BLaER1 (cell line): Measurements from ENCODE around the gene GPN1.
"Not testable (repeated sequence)": the region's sequence is repeated elsewhere in the genome, so short reads cannot be mapped to it uniquely, and the experiment has no call there.

Experiments used
- H3K27ac ChIP-seq: shearing (Covaris generic); formaldehyde crosslinking; 2 replicates; pipeline ENCODE4 v1.8.1; 2022
- H3K27me3 ChIP-seq: shearing (Covaris generic); formaldehyde crosslinking; 2 replicates; pipeline ENCODE4 v1.8.1; 2022
- H3K36me3 ChIP-seq: shearing (Covaris generic); formaldehyde crosslinking; 2 replicates; pipeline ENCODE4 v1.8.1; 2022
- H3K4me1 ChIP-seq: shearing (Covaris generic); formaldehyde crosslinking; 2 replicates; pipeline ENCODE4 v1.8.1; 2022
- H3K4me2 ChIP-seq: shearing (Covaris generic); formaldehyde crosslinking; 2 replicates; pipeline ENCODE4 v1.8.1; 2022
- H3K4me3 ChIP-seq: shearing (Covaris generic); formaldehyde crosslinking; 2 replicates; pipeline ENCODE4 v1.8.1; 2022
- H3K9ac ChIP-seq: shearing (Covaris generic); formaldehyde crosslinking; 2 replicates; pipeline ENCODE4 v1.8.1; 2022
- H3K9me3 ChIP-seq: shearing (Covaris generic); formaldehyde crosslinking; 2 replicates; pipeline ENCODE4 v1.8.1; 2022
- H4K20me1 ChIP-seq: shearing (Covaris generic); formaldehyde crosslinking; 2 replicates; pipeline ENCODE4 v1.8.1; 2022
- Cebpa-rat ChIP-seq: shearing (Covaris generic); IDR thresholded peaks from 2 replicates; pipeline ENCODE4 v1.8.1; 2022

Gene GPN1

GRCh38 chr2:27626921-27627320 lies 1.9 kb upstream of the GPN1 start:
- Histone ChIP-seq H3K27ac (peak overlapping the region; percentile 91), H3K4me1 (peaks cover 40% of the 10 kb centered on the region), H3K36me3 (peaks cover 48% of the 10 kb centered on the region), H3K9ac (peak overlapping the region; percentile 94), H3K4me2 (peak overlapping the region; percentile 99)
- not testable (repeated sequence) for H3K27me3 ChIP-seq, H3K4me3 ChIP-seq, H3K9me3 ChIP-seq, H4K20me1 ChIP-seq
- TF ChIP-seq Cebpa-rat, result peak; percentile 49; the same call in 1 of the 2 replicates

GRCh38 chr2:27627963-27628766 lies 685 bp upstream of the GPN1 start:
- Histone ChIP-seq H3K9me3 (no peaks in the 10 kb centered on the region), H3K4me2 (peak overlapping the region; percentile 99), H3K27ac (peak overlapping the region; percentile 91), H4K20me1 (no peaks in the 10 kb centered on the region), H3K27me3 (no peaks in the 10 kb centered on the region), H3K36me3 (peaks cover 48% of the 10 kb centered on the region), H3K4me3 (peak overlapping the region; percentile 89), H3K9ac (peak overlapping the region; percentile 94), H3K4me1 (peaks cover 40% of the 10 kb centered on the region)
- TF ChIP-seq Cebpa-rat, result no peak

- H3K4me3 ChIP-seq, H3K9me3 ChIP-seq: not testable (repeated sequence)
- H3K36me3 ChIP-seq, result peaks cover 49% of the 10 kb centered on the region
Observed at GRCh38 chr2:27630257-27630656, 1.4 kb downstream of the GPN1 start.

GRCh38 chr2:27634291-27634690 lies 5.4 kb downstream of the GPN1 start:
- peaks cover 88% of the 10 kb centered on the region for H3K36me3 ChIP-seq

More at GRCh38 chr2:27630257-27630656, 1.4 kb downstream of the GPN1 start:
- Histone ChIP-seq H3K4me2 (peak overlapping the region; percentile 82), H3K4me1 (peaks cover 40% of the 10 kb centered on the region)
- not testable (repeated sequence) for H3K27me3 ChIP-seq, H4K20me1 ChIP-seq, H3K27ac ChIP-seq, H3K9ac ChIP-seq

GRCh38 chr2:27636766-27637165 lies 7.9 kb downstream of the GPN1 start:
- Histone ChIP-seq H3K27ac (no peak overlapping the region), H3K4me1 (no peaks in the 10 kb centered on the region), H3K4me3 (no peak overlapping the region), H3K9me3 (no peaks in the 10 kb centered on the region), H4K20me1 (no peaks in the 10 kb centered on the region), H3K36me3 (peaks cover 96% of the 10 kb centered on the region), H3K4me2 (no peak overlapping the region), H3K9ac (no peak overlapping the region), H3K27me3 (no peaks in the 10 kb centered on the region)
- TF ChIP-seq Cebpa-rat, result no peak

More at GRCh38 chr2:27634291-27634690, 5.4 kb downstream of the GPN1 start:
- peaks cover 13% of the 10 kb centered on the region for H3K4me1 ChIP-seq
- H3K4me3 ChIP-seq, result no peak overlapping the region
- no peak overlapping the region for H3K9ac ChIP-seq
- H3K27me3 ChIP-seq, result no peaks in the 10 kb centered on the region
- no peak overlapping the region for H3K4me2 ChIP-seq
- H4K20me1 ChIP-seq, result no peaks in the 10 kb centered on the region
- no peaks in the 10 kb centered on the region for H3K9me3 ChIP-seq
- TF ChIP-seq Cebpa-rat, result no peak
- no peak overlapping the region for H3K27ac ChIP-seq

GRCh38 chr2:27638037-27638637 lies 9.3 kb downstream of the GPN1 start:
- Histone ChIP-seq H3K27me3 (no peaks in the 10 kb centered on the region), H3K27ac (no peak overlapping the region), H3K36me3 (peaks cover 94% of the 10 kb centered on the region), H3K4me3 (no peak overlapping the region), H4K20me1 (no peaks in the 10 kb centered on the region), H3K9me3 (no peaks in the 10 kb centered on the region), H3K9ac (no peak overlapping the region), H3K4me2 (no peak overlapping the region), H3K4me1 (no peaks in the 10 kb centered on the region)
- no peak for TF ChIP-seq Cebpa-rat

GRCh38 chr2:27638709-27639108 lies 9.9 kb downstream of the GPN1 start:
- H3K27ac ChIP-seq, result no peak overlapping the region
- H3K36me3 ChIP-seq, result peaks cover 92% of the 10 kb centered on the region
- no peaks in the 10 kb centered on the region for H4K20me1 ChIP-seq
- no peak overlapping the region for H3K9ac ChIP-seq
- no peaks in the 10 kb centered on the region for H3K9me3 ChIP-seq
- no peaks in the 10 kb centered on the region for H3K4me1 ChIP-seq
- H3K4me2 ChIP-seq, result no peak overlapping the region
- no peak for TF ChIP-seq Cebpa-rat
- no peaks in the 10 kb centered on the region for H3K27me3 ChIP-seq
- no peak overlapping the region for H3K4me3 ChIP-seq

GRCh38 chr2:27640722-27641245 lies 11.9 kb downstream of the GPN1 start:
- H3K9ac ChIP-seq, result no peak overlapping the region
- TF ChIP-seq Cebpa-rat, result no peak
- H3K27me3 ChIP-seq, result no peaks in the 10 kb centered on the region
- no peak overlapping the region for H3K4me2 ChIP-seq
- H3K9me3 ChIP-seq, result no peaks in the 10 kb centered on the region
- no peaks in the 10 kb centered on the region for H3K4me1 ChIP-seq
- no peaks in the 10 kb centered on the region for H4K20me1 ChIP-seq
- H3K36me3 ChIP-seq, result peaks cover 90% of the 10 kb centered on the region
- H3K27ac ChIP-seq, result no peak overlapping the region
- no peak overlapping the region for H3K4me3 ChIP-seq

- Histone ChIP-seq H3K4me3 (no peak overlapping the region), H3K9ac (no peak overlapping the region), H3K4me2 (no peak overlapping the region), H4K20me1 (no peaks in the 10 kb centered on the region), H3K4me1 (no peaks in the 10 kb centered on the region), H3K9me3 (no peaks in the 10 kb centered on the region), H3K27me3 (no peaks in the 10 kb centered on the region), H3K36me3 (peaks cover 92% of the 10 kb centered on the region), H3K27ac (no peak overlapping the region)
- TF ChIP-seq Cebpa-rat, result no peak
Observed at GRCh38 chr2:27645197-27645596, 16.3 kb downstream of the GPN1 start.

- H4K20me1 ChIP-seq, result no peaks in the 10 kb centered on the region
- H3K36me3 ChIP-seq, result peaks cover 93% of the 10 kb centered on the region
- H3K27ac ChIP-seq, result no peak overlapping the region
- no peaks in the 10 kb centered on the region for H3K27me3 ChIP-seq
- H3K4me1 ChIP-seq, result no peaks in the 10 kb centered on the region
- no peak overlapping the region for H3K4me2 ChIP-seq
- TF ChIP-seq Cebpa-rat, result no peak
- H3K4me3 ChIP-seq, result no peak overlapping the region
- no peaks in the 10 kb centered on the region for H3K9me3 ChIP-seq
- H3K9ac ChIP-seq, result no peak overlapping the region
Observed at GRCh38 chr2:27647289-27647688, 18.4 kb downstream of the GPN1 start.
